ENCODE data around the gene CLK3. TPM values are rescaled to one million over a fixed set of nuclear protein-coding genes. Genes with fewer than 3 reads are reported as not detected.

The CLK3 gene
- total and polyA plus RNA-seq, 2 of the 13 experiments (the other 11 are each of a cell fraction or from before 2014, with no cell fraction given): 41.5 to 82.0 TPM

DNA sequence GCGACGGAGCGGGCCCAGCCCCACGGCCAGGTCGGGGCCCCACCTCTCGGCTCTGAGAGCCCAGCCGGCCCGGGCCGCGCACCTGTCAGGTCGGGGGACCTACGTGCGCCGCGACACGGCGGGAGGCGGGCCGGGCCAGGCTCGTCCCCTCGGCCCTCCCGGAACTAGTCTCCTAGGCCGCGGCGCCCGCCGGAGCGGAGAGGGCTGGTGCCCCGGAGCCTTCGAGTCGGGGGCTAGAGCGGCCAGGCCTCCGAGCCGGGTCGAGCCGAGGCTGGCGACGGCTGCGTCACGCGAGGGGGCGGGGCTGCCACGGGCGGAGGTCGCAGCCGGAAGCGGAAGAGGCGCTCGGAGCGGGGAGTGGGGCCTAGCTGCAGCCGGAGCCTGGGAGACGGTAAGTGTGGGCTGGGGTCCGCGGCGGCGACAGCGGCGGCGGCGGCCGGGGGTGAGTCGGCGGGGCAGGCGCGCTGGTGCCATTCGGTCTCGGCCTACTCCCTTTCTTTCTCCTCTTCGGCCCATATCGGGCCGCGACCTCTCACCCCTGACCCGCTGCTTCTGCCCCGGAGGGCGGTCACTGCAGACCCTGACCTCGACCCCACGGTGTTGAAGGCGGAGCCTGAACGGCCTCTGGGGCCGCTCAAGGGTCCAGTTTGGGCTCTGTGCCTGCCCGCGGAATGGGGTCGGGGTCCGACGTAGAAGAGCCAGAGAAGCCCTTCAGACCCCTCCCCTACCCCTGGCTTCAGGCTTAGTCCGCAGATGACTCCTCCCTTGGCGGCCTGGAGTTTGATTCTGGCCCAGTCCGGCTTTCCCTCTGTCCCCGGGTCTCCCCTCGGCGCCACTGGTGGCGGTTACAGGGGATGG lies at the start of gene CLK3 (continued):
- peak; percentile 79 for TF ChIP-seq ZBTB43 (CRISPR knock-in tag; conservative IDR thresholded peaks at IDR 0.05)
- TF ChIP-seq ZNF790 (CRISPR knock-in tag; IDR thresholded peaks at IDR 0.05; ENCODE audit: borderline replicate concordance): peak; percentile 94
- TF ChIP-seq, protein P1, sequence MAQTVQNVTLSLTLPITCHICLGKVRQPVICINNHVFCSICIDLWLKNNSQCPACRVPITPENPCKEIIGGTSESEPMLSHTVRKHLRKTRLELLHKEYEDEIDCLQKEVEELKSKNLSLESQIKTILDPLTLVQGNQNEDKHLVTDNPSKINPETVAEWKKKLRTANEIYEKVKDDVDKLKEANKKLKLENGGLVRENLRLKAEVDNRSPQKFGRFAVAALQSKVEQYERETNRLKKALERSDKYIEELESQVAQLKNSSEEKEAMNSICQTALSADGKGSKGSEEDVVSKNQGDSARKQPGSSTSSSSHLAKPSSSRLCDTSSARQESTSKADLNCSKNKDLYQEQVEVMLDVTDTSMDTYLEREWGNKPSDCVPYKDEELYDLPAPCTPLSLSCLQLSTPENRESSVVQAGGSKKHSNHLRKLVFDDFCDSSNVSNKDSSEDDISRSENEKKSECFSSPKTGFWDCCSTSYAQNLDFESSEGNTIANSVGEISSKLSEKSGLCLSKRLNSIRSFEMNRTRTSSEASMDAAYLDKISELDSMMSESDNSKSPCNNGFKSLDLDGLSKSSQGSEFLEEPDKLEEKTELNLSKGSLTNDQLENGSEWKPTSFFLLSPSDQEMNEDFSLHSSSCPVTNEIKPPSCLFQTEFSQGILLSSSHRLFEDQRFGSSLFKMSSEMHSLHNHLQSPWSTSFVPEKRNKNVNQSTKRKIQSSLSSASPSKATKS (CRISPR knock-in tag; IDR thresholded peaks at IDR 0.05): no peak
- peak; percentile 65 for TF ChIP-seq ZNF142 (CRISPR knock-in tag; IDR thresholded peaks at IDR 0.05)
- no peak; the same call in 1 of the 2 replicates for TF ChIP-seq ZNF3 (CRISPR knock-in tag; IDR thresholded peaks at IDR 0.05)
- TF ChIP-seq ZNF629 (CRISPR knock-in tag; conservative IDR thresholded peaks at IDR 0.05): peak; percentile 48
- no peak; the same call in none of the 2 replicates for TF ChIP-seq ZFP90 (CRISPR knock-in tag; IDR thresholded peaks at IDR 0.05; ENCODE audit: borderline replicate concordance)
- no peak for TF ChIP-seq CEBPG (CRISPR knock-in tag; IDR thresholded peaks at IDR 0.05)
- peak; percentile 90; the same call in 1 of the 2 replicates for TF ChIP-seq MTA1 (CRISPR knock-in tag; IDR thresholded peaks at IDR 0.05; ENCODE audit: borderline replicate concordance)
- no peak for TF ChIP-seq ZBTB46 (CRISPR knock-in tag; IDR thresholded peaks at IDR 0.05; ENCODE audit: borderline replicate concordance)
- peak; percentile 88 for TF ChIP-seq CCDC6 (CRISPR knock-in tag; IDR thresholded peaks at IDR 0.05)
- TF ChIP-seq HDAC2 (CRISPR knock-in tag; IDR thresholded peaks at IDR 0.05): peak; percentile 58; the same call in 1 of the 2 replicates
- no peak; the same call in 1 of the 2 replicates for TF ChIP-seq GFI1 (CRISPR knock-in tag; IDR thresholded peaks at IDR 0.05; ENCODE audit: borderline replicate concordance)
- TF ChIP-seq SKIL (CRISPR knock-in tag; IDR thresholded peaks at IDR 0.05; ENCODE audit: borderline replicate concordance): peak; percentile 70; the same call in 1 of the 2 replicates
